GM21381 (cell line): Measurements from ENCODE around the gene INTS4.
"Not testable (repeated sequence)": the region's sequence is repeated elsewhere in the genome, so short reads cannot be mapped to it uniquely, and the experiment has no call there.

Experiments
- ATAC-seq: cut with Tn5 transposase; IDR thresholded peaks from one replicate; pipeline ENCODE4 v1.9.1; 2021; ENCODE audit warnings: mild to moderate bottlenecking, moderate library complexity; ENCODE audit not compliant: unreplicated experiment

The INTS4 gene

DNA sequence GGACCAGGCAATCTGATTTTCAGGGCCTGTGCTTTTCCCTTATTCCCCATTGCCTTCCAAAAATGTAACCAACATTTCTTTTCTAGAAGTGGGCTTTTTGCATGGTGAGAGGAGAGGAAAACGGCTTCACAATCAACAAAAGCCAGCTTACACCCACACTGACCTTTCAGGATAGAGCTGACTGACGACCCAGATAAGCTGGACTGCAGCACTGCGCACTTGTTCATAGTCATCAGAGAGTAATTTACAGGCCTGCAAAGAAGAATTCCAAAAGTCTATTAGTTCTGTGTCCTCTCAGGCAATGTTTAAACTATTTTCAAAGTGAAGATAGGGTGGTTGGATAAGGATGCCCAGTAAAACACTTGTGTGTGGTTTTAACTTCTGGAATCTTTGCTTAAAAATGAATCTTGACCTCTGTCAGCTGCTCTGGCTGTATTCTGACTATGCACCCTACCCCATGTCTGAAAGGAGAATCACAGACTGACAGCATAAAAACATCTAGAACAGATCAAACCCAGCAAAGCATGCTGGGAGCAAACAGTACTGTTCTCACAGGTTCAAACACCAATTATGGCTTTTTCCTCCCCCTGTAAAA is 35.8 kb downstream of the INTS4 start:
- ATAC-seq, result not testable (repeated sequence)

DNA sequence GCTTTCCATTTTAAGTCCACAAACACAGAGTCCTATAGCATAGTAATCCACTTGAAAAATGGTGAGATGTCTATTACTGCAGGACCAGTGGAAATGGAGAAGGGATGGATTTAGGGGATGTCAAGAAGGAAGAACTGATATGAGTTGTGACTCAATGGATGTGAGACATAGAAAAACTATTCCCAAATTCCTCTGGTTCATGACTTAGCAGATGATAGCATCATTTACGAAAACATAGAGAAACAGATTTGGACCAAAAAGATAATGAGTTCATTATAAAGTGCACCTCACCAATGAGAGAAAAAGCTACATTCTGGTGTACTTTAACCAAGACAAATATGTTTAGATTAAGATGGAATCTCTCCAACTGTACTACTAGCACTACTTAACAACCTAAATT is 51.2 kb downstream of the INTS4 start:
- ATAC-seq, result not testable (repeated sequence)

- ATAC-seq, result not testable (repeated sequence)
Observed at GRCh38 chr11:77942465-77942864, 52.0 kb downstream of the INTS4 start.

DNA sequence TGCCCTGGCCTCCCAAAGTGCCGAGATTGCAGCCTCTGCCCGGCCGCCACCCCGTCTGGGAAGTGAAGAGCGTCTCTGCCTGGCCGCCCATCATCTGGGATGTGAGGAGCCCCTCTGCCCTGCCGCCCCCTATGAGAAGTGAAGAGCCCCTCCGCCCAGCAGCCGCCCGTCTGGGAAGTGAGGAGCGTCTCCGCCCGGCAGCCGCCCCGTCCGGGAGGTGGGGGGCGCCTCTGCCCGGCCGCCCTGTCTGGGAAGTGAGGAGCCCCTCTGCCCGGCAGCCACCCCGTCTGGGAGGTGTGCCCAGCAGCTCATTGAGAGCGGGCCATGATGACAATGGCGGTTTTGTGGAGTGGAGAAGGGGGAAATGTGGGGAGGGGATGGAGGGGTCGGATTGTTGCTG is 60.9 kb downstream of the INTS4 start:
- not testable (repeated sequence) for ATAC-seq

DNA sequence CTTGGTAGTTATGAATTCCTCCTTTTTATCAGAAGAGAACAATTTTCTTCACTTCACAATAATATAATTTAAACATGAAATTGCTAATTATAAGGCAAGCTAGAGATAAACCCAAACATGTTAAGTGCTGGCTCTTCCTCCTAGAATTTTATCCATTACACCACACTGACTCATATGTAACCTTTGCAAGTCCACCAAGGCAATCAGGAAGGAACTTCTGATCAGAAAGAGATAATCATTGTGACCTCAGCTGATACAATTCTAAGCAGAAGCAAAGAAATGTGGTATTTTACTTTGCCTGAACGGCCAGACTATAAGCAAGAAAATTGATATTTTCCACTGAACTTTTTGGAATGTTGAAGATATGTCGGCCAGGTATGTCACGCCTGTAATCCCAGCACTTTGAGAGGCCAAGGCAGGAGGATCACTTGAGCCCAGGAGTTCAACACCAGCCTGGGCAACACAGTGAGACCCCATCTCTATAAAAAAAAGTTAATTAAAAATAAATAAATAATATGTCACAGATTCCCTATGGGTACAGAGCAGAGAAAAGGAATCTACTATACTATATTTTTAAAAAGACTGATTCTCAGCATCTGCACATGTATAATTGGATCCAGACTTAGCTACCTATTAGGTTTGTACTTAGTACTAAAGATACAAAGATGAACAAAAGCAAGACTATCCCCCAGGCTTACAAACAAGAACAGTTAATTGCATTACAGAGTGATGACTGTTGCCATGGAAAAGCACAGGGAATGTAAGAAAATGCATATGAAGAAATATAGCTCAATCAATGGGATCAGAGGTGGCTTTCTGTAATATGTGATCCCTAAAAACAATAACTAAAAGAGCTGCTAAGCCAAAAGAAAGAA is 63.9 kb downstream of the INTS4 start:
- not testable (repeated sequence) for ATAC-seq

- not testable (repeated sequence) for ATAC-seq
Observed at GRCh38 chr11:77917713-77918112, 76.8 kb downstream of the INTS4 start.

DNA sequence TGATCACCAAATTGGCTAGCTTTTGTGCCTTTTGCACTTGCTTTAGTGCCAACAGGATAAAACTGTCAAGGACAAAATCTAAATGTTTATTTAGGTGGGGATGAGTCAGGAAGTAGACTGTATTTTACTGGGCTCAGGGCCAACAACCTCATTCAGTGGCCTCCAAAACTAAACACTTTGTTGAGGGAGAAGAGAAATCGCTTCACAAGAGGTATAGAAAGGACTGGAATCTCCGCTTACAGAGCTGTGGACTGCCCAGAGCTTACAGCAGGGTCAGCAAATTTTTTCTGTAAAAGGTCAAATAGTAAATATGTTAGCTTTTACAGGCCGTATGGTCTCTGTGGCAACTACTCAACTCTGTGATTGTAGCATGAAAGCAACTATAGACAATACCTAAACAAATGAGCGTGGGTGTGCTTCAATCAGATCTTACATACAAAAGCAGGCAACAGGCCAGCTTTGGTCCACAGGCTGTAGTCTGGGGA is 80.1 kb downstream of the INTS4 start:
- ATAC-seq, result not testable (repeated sequence)

DNA sequence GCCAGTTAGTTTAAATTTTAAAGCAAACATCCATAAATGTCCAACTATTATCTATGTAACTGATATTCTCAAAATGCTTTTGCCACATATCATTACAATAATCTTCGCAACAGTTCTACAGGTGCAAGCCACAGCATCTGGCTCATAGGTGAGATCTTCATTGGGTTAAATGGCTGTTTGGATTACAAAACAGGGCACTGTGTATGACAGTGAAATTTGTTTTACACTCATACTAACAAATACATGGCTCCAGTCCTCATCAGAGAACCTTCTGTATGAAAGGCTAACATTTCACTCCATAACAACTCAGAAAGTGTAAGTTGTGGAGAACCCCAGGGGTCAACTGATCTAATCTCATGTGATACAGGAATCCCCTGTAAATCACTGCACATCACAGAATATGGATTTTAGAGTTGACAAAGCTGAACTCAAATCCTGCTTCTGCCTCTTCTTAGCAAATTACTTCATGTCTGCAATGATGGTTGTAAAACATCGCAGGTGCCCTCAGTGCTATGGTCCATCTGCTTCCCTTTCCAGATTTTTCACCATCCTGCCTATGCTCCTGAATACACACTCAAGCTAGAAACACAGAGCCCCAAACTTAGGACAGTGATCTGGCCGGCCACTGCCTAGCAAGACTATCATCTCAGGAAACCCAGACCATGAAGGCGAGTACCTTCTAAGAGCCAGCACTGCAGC is 80.7 kb downstream of the INTS4 start:
- not testable (repeated sequence) for ATAC-seq

- not testable (repeated sequence) for ATAC-seq
Observed at GRCh38 chr11:77910828-77911227, 83.6 kb downstream of the INTS4 start.

DNA sequence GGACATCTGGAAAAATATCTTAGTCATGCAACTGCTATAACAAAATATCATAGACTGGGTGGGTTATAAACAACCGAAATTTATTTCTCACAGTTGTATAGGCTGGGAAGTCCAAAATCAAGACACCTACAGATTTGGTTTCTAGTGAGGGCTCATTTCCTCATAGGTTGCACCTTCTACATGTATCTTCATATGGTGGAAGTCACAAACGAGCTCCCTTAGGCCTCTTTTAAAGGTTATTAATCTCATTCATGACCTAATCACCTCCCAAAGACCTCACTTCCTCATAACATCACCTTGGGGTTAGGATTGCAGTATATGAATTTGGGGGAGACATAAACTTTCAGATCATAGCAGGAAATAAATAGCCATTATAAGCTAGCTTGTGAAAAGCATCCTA is 85.2 kb downstream of the INTS4 start:
- no peak for ATAC-seq

GRCh38 chr11:77908835-77909234 is 85.6 kb downstream of the INTS4 start:
- ATAC-seq, result no peak

DNA sequence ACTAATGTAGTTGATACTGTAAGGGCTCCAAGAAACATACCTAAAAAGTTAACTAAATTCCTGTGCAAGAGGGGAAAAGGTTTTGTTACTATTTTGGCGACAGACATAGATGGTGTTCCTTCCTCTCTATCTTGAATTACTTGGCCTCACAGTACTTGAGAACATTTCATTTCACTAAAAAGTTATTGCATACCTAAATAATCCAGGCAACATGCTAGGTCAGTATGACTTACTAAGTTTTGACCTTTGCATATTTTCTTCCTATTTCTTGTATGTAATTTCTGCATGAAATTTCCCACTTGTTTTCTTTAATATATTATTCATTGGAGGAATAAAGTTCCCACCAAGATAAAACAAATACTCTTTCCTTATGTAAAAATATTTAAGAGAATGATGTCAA is 99.5 kb downstream of the INTS4 start:
- not testable (repeated sequence) for ATAC-seq

DNA sequence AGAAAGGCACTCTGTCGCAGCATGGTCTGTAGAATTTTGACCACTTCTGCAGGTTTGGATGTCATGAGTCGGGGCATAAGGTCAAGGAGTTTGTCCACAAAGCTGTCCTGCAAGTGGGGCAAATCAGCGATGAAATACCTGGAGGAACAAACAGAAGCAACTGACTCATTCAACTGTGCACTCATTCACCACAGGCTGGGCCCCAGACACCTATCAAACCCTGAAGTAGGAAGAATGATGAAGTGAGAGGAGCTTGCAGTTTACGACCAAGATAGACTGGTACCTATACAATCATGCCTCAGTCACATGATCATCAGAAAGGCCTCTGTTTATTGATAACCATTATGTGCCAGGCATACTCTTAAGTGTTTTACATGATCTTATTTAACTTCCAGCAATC is 102.8 kb downstream of the INTS4 start:
- ATAC-seq, result not testable (repeated sequence)

- ATAC-seq, result not testable (repeated sequence)
Observed at GRCh38 chr11:77891256-77891655, 103.2 kb downstream of the INTS4 start.

DNA sequence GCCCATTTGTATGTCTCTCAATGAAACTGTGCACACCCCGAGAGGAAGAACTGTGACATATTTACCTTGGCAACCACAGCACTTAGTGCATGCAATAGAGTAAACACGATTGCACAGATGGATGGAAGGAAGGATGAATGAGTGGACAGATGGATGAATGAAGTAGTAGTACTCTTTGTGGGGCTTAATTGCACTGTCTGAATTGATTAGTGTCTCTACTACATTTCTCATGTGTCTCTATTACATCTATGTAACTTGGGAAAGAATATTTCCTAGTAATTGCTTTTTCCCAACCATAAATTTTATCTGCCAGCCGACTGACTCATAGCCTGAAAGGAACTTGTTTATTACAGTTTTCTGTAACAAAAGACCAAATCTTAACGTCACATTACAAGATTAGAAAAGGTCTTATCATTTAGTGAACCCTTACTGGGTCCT is 103.8 kb downstream of the INTS4 start:
- ATAC-seq, result not testable (repeated sequence)

GRCh38 chr11:77890100-77890614 is 104.3 kb downstream of the INTS4 start:
- ATAC-seq, result not testable (repeated sequence)

GRCh38 chr11:77889045-77889444 is 105.4 kb downstream of the INTS4 start:
- ATAC-seq, result not testable (repeated sequence)

DNA sequence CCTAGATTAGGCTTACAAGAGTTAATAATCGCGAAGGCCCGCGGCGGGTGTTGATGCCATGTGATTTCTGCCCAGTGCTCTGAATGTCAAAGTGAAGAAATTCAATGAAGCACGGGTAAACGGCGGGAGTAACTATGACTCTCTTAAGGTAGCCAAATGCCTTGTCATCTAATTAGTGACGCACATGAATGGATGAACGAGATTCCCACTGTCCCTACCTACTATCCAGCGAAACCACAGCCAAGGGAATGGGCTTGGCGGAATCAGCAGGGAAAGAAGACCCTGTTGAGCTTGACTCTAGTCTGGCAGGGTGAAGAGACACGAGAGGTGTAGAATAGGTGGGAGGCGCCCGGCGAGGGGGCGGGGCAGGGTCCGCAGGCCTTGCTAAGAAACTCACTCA is 108.1 kb downstream of the INTS4 start:
- no peak for ATAC-seq

DNA sequence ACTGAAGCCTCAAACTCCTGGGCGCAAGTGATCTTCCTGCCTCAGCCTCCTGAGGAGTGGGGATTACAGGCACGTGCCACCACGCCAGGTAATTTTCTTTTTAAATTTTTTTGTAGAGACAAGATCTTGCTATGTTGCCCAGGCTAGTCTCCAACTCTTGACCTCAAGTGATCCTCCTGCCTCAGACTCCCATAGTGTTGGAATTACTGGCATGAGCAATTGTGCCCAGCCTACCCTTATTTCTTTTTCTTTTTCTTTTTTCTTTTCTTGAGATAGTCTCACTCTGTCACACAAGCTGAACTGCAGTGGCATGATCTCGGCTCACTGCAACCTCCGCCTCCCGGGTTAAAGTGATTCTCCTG is 109.7 kb downstream of the INTS4 start:
- no peak for ATAC-seq

DNA sequence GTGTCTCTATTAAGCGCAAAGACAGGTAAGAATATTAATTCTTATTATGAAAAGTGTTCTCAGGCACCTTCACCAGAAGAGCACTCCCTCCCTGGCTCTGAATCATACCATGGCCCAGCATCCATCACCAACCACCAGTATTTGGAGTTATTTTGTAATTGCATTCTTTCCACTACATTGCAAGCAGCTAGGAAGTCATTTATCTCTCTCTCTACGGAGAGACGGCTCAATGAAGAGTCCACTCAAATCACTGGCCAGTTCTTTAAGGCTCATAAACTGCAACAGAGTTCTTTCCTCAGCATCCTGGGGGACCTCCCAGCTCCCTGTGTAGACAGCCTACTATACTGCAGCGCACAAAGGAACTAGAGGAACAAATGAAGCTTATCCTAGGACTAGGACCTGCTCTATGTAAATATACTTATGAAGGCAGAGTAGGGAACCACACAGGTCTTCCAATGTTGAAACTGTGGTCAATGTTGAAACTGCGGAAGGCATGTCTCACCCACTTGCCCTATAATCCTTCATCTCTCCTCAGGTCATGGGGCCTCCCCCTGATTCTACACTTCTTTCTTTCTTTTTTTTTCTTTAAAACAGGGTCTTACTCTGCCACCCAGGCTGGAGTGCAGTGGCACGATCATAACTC is 110.2 kb downstream of the INTS4 start:
- no peak for ATAC-seq

GRCh38 chr11:77883775-77884174 is 110.7 kb downstream of the INTS4 start:
- no peak for ATAC-seq
